ENCODE measurements around the gene BEST3. TPM values are rescaled to one million over a fixed set of nuclear protein-coding genes. Genes with fewer than 3 reads are reported as not detected.

The BEST3 gene
- total and polyA plus RNA-seq, 2 of the 4 experiments (the other 2 are of a cell fraction), result under 0.01 to 0.07 TPM

DNA sequence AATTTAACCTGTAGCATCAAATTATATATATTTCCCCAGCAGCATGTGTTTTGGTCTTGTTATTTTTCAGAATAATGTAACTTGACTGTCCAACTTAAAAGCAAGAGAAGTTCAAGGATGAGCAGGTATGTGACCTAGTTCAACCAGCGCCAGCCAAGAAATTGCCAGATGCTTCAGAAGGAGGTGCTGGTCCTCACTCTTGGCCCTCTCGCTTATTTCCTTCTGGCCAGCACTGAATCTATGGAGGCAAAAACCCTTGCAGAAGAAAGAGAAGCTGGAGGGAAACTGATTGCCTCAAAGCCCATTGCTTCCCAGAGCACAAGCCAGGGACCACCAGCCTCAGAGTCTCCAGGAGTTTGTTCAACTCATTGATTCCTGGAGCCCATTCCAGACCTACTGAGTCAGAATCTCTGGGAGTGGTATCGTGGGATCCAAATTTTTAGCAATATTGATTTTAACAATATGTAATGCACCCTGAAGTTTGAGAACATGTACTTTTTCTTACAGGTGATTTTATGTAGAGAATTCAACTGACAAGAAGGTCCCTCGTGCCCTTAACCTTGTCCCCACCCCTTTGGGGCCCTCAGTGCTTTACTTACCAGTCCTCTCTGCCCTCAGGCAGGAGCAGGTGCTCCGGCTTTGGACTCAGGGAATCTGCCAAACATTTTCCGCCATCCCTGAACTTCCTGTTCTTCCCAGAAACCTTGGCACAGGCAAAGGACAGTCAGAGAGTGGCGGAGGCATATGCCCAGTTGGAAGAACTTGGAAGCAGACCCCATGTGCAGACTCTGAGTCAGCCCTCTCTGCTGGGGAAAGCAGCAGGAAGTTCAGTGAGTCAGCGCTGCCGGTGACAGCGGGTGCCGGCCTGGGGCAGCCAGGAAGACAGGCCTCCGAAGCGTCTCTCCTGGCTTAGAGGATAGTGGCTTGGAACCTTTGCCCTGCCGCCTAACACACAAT, 10.4 kb downstream of the BEST3 start:
- H3K4ac ChIP-seq (ENCODE audit: low read depth, low read length), result peak overlapping the region; percentile 18
- H3K4me2 ChIP-seq (ENCODE audit: low read depth, low read length), result 0 out of 2 replicates have a peak overlapping the region, but pooled peaks have one; percentile 6
- no peak overlapping the region for H3K9ac ChIP-seq (ENCODE audit: low read depth, low read length)
- H3K23ac ChIP-seq (ENCODE audit: low read depth, low read length), result no peak overlapping the region
- 0 out of 2 replicates have a peak overlapping the region, but pooled peaks have one; percentile 5 for H3K14ac ChIP-seq (replicated peaks; ENCODE audit: low read depth, low read length)
- H4K20me1 ChIP-seq (ENCODE audit: insufficient read depth, low read length), result no peaks in the 10 kb centered on the region
- H3K56ac ChIP-seq (ENCODE audit: extremely low read depth, insufficient read depth, low read length), result peak overlapping the region; percentile 21; the same call in 1 of the 2 replicates
- peak overlapping the region; percentile 20 for H2BK20ac ChIP-seq (ENCODE audit: low read depth, low read length)
- H4K8ac ChIP-seq (ENCODE audit: low read depth in 2 of 2, low read length in 2 of 2), result peak overlapping the region; percentile 23 to 42; a peak in 3 of 4 replicates
- no TSS peak for BruUV-seq (replicated peaks)
- WGBS, 2 experiments (ENCODE audit: extremely low coverage in 2 of 2, insufficient read length in 1 of 2), result 0% methylated on average over 4 of the region's 14 CpGs; no CpG with 5 or more reads in 1 of the 2 experiments
- in situ Hi-C loops (cut with MboI; ENCODE audit: low sequenced_read_pairs) (no loop called here), intact Hi-C loops (cut with micrococcal nuclease) (loop anchor here (2.0 kb wide), 1 partner anchor 32 kb away; no protein-coding TSS in a partner anchor), dilution Hi-C loops (cut with HindIII; ENCODE audit: low sequenced_read_pairs, unreplicated experiment) (no loop called here)
- peaks cover 8% of the 10 kb centered on the region for H3K4me1 ChIP-seq (ENCODE audit: control insufficient read depth, insufficient read depth, low read length)
- no peak overlapping the region for H3K4me3 ChIP-seq (ENCODE audit: insufficient read depth, low read depth, low read length)
- peak overlapping the region; percentile 58; the same call in 1 of the 3 replicates for H2BK15ac ChIP-seq (ENCODE audit: low read depth, low read length)
- H3K18ac ChIP-seq (ENCODE audit: low read depth, low read length), result no peak overlapping the region
- peak overlapping the region; percentile 38; the same call in 1 of the 2 replicates for H2AK5ac ChIP-seq (ENCODE audit: low read depth, low read length)
- ATAC-seq (ENCODE audit: low read depth) (peak; percentile 98), DNase-seq (peak; percentile 94)
- H2AFZ ChIP-seq (replicated peaks; ENCODE audit: low read length, poor library complexity), result peak overlapping the region; percentile 52
- H3K9me1 ChIP-seq (ENCODE audit: insufficient read depth, low read length), result peaks cover 8% of the 10 kb centered on the region
- H3K36me3 ChIP-seq (ENCODE audit: control insufficient read depth, insufficient read depth, low read length), result no peaks in the 10 kb centered on the region
- TF ChIP-seq, protein P1, sequence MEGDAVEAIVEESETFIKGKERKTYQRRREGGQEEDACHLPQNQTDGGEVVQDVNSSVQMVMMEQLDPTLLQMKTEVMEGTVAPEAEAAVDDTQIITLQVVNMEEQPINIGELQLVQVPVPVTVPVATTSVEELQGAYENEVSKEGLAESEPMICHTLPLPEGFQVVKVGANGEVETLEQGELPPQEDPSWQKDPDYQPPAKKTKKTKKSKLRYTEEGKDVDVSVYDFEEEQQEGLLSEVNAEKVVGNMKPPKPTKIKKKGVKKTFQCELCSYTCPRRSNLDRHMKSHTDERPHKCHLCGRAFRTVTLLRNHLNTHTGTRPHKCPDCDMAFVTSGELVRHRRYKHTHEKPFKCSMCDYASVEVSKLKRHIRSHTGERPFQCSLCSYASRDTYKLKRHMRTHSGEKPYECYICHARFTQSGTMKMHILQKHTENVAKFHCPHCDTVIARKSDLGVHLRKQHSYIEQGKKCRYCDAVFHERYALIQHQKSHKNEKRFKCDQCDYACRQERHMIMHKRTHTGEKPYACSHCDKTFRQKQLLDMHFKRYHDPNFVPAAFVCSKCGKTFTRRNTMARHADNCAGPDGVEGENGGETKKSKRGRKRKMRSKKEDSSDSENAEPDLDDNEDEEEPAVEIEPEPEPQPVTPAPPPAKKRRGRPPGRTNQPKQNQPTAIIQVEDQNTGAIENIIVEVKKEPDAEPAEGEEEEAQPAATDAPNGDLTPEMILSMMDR (conservative IDR thresholded peaks at IDR 0.05; ENCODE audit: low read depth, low read length), result no peak
- TF ChIP-seq SMC3 (IDR thresholded peaks at IDR 0.05; ENCODE audit: low read depth, low read length) (0 out of 2 replicates have a peak, but pooled peaks have one; percentile 3), RAD21 (IDR thresholded peaks at IDR 0.05; ENCODE audit: low read length) (0 out of 2 replicates have a peak, but pooled peaks have one; percentile 6), MXI1 (IDR thresholded peaks at IDR 0.05; ENCODE audit: borderline replicate concordance, low read depth, low read length) (peak; percentile 72; the same call in 1 of the 2 replicates), CHD1 (IDR thresholded peaks at IDR 0.05; ENCODE audit: low read depth, low read length) (no peak), RCOR1 (IDR thresholded peaks at IDR 0.05; ENCODE audit: insufficient replicate concordance, low read length) (no peak), MAFK (IDR thresholded peaks at IDR 0.05; ENCODE audit: low read depth, low read length) (no peak), RFX5 (IDR thresholded peaks at IDR 0.05; ENCODE audit: low read depth, low read length) (no peak), CEBPB (IDR thresholded peaks at IDR 0.05; ENCODE audit: low read depth, low read length) (no peak), NFE2L2 (IDR thresholded peaks at IDR 0.05; ENCODE audit: low read depth, low read length) (no peak), FOS (IDR thresholded peaks at IDR 0.05; ENCODE audit: low read depth, low read length) (peak; percentile 95), BHLHE40 (IDR thresholded peaks at IDR 0.05; ENCODE audit: low read depth, low read length) (peak; percentile 73)
- TF ChIP-seq, protein P2, sequence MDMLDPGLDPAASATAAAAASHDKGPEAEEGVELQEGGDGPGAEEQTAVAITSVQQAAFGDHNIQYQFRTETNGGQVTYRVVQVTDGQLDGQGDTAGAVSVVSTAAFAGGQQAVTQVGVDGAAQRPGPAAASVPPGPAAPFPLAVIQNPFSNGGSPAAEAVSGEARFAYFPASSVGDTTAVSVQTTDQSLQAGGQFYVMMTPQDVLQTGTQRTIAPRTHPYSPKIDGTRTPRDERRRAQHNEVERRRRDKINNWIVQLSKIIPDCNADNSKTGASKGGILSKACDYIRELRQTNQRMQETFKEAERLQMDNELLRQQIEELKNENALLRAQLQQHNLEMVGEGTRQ (IDR thresholded peaks at IDR 0.05; ENCODE audit: low read depth, low read length), result peak; percentile 53; the same call in 1 of the 2 replicates
- POLR2A ChIA-PET (ENCODE audit: unreplicated experiment), result no interaction called here
- no peak overlapping the region for H4K5ac ChIP-seq (ENCODE audit: low read depth, low read length)
- peak overlapping the region; percentile 8; the same call in 1 of the 2 replicates for H3K27ac ChIP-seq (ENCODE audit: insufficient read depth, low read length)
- no peaks in the 10 kb centered on the region; the same call in 1 of the 2 replicates for H3K27me3 ChIP-seq (ENCODE audit: control insufficient read depth, insufficient read depth, low read length)
- H3K79me1 ChIP-seq (ENCODE audit: low read depth in 1 of 2, low read length in 2 of 2), result no peaks in the 10 kb centered on the region
- peak overlapping the region; percentile 37 for H4K91ac ChIP-seq (ENCODE audit: insufficient read depth, low read depth, low read length)
- H2AK9ac ChIP-seq (replicated peaks; ENCODE audit: low read depth, low read length, poor library complexity), result peak overlapping the region; percentile 53
- CTCF ChIA-PET, result interaction anchor here (0.5 kb wide), 1 partner anchor 368 kb away, joined by 3 read pairs; no protein-coding TSS in a partner anchor
- peak overlapping the region; percentile 35 for H2BK120ac ChIP-seq (ENCODE audit: low read depth, low read length)
- peak overlapping the region; percentile 14 for H2BK5ac ChIP-seq (ENCODE audit: low read depth, low read length, poor library complexity, severe bottlenecking)
- no peaks in the 10 kb centered on the region for H3K9me3 ChIP-seq (ENCODE audit: control insufficient read depth, insufficient read depth, low read length)

Data from IMR-90 (cell line).